Sigmoid colon (tissue), 7 donors: ENCODE data around the gene TACR1. TPM values are rescaled to one million over a fixed set of nuclear protein-coding genes. Genes with fewer than 3 reads are reported as not detected.

Source experiments
- DNase-seq: peaks from one replicate; pipeline ENCODE4 v3.0.0-alpha.2; 2019
- H3K27ac ChIP-seq, 4 donors: fragments of 200-600 bp; sonication (generic); one replicate each; pipeline ENCODE4 v1.5.1; 2016 to 2019; ENCODE audit warnings: mild to moderate bottlenecking in 1 of 4
- H3K27me3 ChIP-seq, 3 donors: fragments of 200-600 bp; sonication (generic); one replicate each; pipeline ENCODE4 v1.5.1; 2019; ENCODE audit warnings: mild to moderate bottlenecking in 1 of 3
- H3K36me3 ChIP-seq, 4 donors: fragments of 200-600 bp; sonication (generic); one replicate each; pipeline ENCODE4 v1.5.1; 2016 to 2019
- H3K4me1 ChIP-seq, 4 donors: fragments of 200-600 bp; sonication (generic); one replicate each; pipeline ENCODE4 v1.5.1; 2017 to 2019
- H3K4me3 ChIP-seq, 4 donors: fragments of 200-600 bp; sonication (generic); one replicate each; pipeline ENCODE4 v1.5.1; 2017 to 2019; ENCODE audit warnings: mild to moderate bottlenecking in 2 of 4, moderate library complexity in 1 of 4
- H3K9me3 ChIP-seq, 4 donors: fragments of 200-600 bp in 3 of 4; sonication (generic) in 3 of 4; one replicate each; pipeline versions ENCODE4 v1.5.1 to v1.6.1; 2013 to 2019
- EP300 ChIP-seq, 4 donors: sonication (generic); formaldehyde crosslinking; IDR thresholded peaks; one replicate each; pipeline ENCODE4 v1.6.1; 2017; ENCODE audit warnings: antibody characterized with exemption in 4 of 4
- POLR2A ChIP-seq, 2 donors: fragments of 450-650 bp; IDR thresholded peaks; one replicate each; pipeline ENCODE4 v1.6.1; 2016; ENCODE audit warnings: antibody characterized with exemption in 2 of 2, mild to moderate bottlenecking in 2 of 2, moderate library complexity in 2 of 2
- POLR2AphosphoS5 ChIP-seq, 4 donors: sonication (generic); formaldehyde crosslinking; IDR thresholded peaks; one replicate each; pipeline ENCODE4 v1.6.1; 2017; ENCODE audit warnings: antibody characterized with exemption in 4 of 4
- WGBS, 2 donors: extraction: QIAGEN DNeasy Blood & Tissue Kit; methylation state at CpG; one replicate each; pipeline ENCODE4 v1.1.7; 2013; 5-methylcytosine and 5-hydroxymethylcytosine counted together
- intact Hi-C: fragments of 100-400 bp; cut with DNase I; formaldehyde crosslinking; loops from one replicate; pipeline ENCODE4 v1.15.1; 2023
- polyA plus RNA-seq, 3 donors: library from polyadenylated mRNA; stranded (reverse); fragments of 200-250 nt; gene quantifications; one replicate each; pipeline ENCODE4 v1.2.3, GENCODE V29; 2013
- total RNA-seq, 4 donors: library from RNA; depleted of rRNA; stranded (reverse); fragments of >200 nt; gene quantifications; one replicate each; pipeline ENCODE4 v1.1.0, GENCODE V29; 2016
- TF ChIP-seq, protein P1 (sequence below), 4 experiments: fragments of 450-650 bp in 3 of 4; fragments of 200-600 bp in 1 of 4; IDR thresholded peaks; one replicate each; pipeline ENCODE4 v1.5.1; 2016 to 2019; ENCODE audit warnings: antibody characterized with exemption in 4 of 4, mild to moderate bottlenecking in 3 of 4, moderate library complexity in 2 of 4
- donor health status: healthy with polysubstance abuse.
- donor health status: Bipolar disorder and iron deficiency.
- donor health status: healthy.

TACR1 gene
- total and polyA plus RNA-seq, 7 donors = 0.22 to 2.5 (median 0.99) TPM; not detected in 2

DNA sequence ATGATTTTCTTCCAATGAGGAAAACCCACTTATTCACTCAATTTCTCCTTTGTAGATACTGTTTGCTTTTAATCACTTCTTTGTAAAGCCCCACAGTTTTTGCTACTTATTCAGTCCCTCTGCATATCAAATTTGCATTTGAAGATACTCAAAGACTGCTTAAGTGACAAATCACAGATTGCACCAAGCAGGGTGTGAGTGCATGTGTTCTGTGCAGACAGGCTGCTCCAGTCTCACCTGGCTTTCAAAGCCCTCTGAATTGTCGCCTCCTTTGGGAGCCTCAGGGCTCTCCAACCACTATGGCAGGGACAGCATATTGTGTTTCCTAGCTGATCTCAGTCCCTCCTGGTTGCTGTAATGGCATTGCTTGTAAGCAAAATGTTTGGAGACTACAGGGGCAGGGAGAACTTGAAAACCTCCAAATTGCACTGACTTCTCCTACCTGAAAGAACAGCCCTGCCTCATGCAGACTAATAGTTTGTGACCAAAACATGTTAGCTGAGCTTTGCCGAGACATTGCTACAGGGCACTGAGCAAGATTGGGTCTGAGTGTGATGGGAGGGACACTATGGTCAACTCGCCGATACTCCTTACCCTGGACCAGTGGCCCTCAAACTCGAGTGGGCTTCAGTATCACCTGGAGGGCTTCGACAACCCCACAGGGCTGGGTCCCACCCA is 144.0 kb downstream of the TACR1 start:
- intact Hi-C loops = no loop called here
- Histone ChIP-seq H3K36me3 (no peaks in the 10 kb centered on the region), H3K27ac (no peak overlapping the region), H3K4me1 (no peaks in the 10 kb centered on the region), H3K27me3 (no peaks in the 10 kb centered on the region), H3K4me3 (no peak overlapping the region), H3K9me3 (no peaks in the 10 kb centered on the region)
- DNase-seq = no peak
- WGBS, 2 donors = 86 to 88% methylated on average over 6 of the region's 6 CpGs
- TF ChIP-seq POLR2AphosphoS5 (IDR thresholded peaks at IDR 0.05) = no peak
- TF ChIP-seq, protein P1, sequence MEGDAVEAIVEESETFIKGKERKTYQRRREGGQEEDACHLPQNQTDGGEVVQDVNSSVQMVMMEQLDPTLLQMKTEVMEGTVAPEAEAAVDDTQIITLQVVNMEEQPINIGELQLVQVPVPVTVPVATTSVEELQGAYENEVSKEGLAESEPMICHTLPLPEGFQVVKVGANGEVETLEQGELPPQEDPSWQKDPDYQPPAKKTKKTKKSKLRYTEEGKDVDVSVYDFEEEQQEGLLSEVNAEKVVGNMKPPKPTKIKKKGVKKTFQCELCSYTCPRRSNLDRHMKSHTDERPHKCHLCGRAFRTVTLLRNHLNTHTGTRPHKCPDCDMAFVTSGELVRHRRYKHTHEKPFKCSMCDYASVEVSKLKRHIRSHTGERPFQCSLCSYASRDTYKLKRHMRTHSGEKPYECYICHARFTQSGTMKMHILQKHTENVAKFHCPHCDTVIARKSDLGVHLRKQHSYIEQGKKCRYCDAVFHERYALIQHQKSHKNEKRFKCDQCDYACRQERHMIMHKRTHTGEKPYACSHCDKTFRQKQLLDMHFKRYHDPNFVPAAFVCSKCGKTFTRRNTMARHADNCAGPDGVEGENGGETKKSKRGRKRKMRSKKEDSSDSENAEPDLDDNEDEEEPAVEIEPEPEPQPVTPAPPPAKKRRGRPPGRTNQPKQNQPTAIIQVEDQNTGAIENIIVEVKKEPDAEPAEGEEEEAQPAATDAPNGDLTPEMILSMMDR (IDR thresholded peaks at IDR 0.05) = no peak
- TF ChIP-seq POLR2A (IDR thresholded peaks at IDR 0.05) = no peak
- no peak for TF ChIP-seq EP300 (IDR thresholded peaks at IDR 0.05)

DNA sequence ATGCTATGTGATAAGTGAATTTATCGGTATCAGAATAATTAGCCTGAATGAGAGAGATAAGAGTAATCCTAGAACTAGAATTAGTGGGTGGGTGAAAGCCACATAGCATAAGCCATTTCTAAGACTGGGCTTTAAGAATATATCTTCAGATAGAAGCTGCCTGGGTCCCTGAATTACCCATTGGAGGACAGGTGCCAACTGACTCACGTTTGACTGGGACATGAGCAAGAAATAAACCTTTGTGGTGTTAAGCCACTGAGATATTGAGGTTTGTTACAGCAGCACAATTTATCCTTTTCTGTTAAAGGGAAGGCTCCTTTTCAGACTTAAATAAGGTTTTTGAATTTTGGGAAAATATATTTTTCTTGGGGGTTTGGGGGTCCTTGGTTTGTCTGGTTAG is 145.0 kb downstream of the TACR1 start:
- no peaks in the 10 kb centered on the region for H3K9me3 ChIP-seq
- DNase-seq = no peak
- no peaks in the 10 kb centered on the region for H3K27me3 ChIP-seq
- H3K36me3 ChIP-seq = no peaks in the 10 kb centered on the region
- 71 to 88% methylated on average over 2 of the region's 2 CpGs for WGBS, 2 donors
- TF ChIP-seq EP300 (IDR thresholded peaks at IDR 0.05) = no peak
- TF ChIP-seq POLR2A (IDR thresholded peaks at IDR 0.05) = no peak
- TF ChIP-seq, protein P1 (IDR thresholded peaks at IDR 0.05) = no peak
- no peak for TF ChIP-seq POLR2AphosphoS5 (IDR thresholded peaks at IDR 0.05)
- H3K27ac ChIP-seq = no peak overlapping the region
- no peak overlapping the region for H3K4me3 ChIP-seq
- intact Hi-C loops = no loop called here
- no peaks in the 10 kb centered on the region for H3K4me1 ChIP-seq

GRCh38 chr2:75053484-75054112 is 145.7 kb downstream of the TACR1 start:
- Histone ChIP-seq H3K9me3 (no peaks in the 10 kb centered on the region), H3K27ac (no peak overlapping the region), H3K4me1 (peaks cover 0 to 3% (median 2%) of the 10 kb centered on the region in 4 donors), H3K4me3 (no peak overlapping the region), H3K36me3 (no peaks in the 10 kb centered on the region), H3K27me3 (no peaks in the 10 kb centered on the region)
- WGBS, 2 donors = 44 to 67% methylated on average over 7 of the region's 7 CpGs
- no peak for DNase-seq
- intact Hi-C loops = no loop called here
- TF ChIP-seq POLR2AphosphoS5 (IDR thresholded peaks at IDR 0.05) = no peak
- TF ChIP-seq, protein P1 (IDR thresholded peaks at IDR 0.05) = peak in 3 of 4 experiments; percentile 37 to 64 (median 53)

DNA sequence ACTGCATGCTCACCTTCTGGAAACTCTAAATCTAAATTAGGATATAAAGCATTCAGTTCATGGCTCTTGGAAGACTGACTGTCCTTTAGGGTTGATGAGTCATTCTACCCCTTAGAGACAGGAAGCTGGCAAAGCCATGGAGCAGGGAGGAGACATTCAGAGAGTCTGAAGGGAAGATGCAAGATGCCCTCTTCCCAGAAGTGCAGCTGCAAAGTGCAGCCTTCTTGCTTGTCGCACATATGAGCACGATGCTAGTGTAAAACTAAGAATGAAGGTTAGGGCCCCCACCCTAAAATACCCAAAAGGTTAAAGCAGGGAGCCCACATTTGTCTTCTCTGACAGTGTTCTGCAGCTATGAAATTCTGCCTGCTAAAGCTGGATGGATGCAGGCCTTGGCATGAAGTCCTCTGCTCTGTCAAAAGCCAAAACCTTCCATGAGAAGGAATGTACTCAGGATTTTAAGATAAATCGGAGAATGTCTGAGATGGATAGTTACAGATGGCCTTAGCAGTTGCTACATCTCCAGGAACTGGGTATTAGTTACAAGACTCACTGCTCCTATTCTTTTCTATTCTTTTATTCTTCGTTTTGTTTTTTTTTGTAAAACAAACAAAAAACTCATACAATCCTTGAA is 151.2 kb downstream of the TACR1 start:
- DNase-seq = no peak
- no peak overlapping the region for H3K4me3 ChIP-seq
- peaks cover 0 to 43% (median 31%) of the 10 kb centered on the region in 4 donors for H3K4me1 ChIP-seq
- no peaks in the 10 kb centered on the region for H3K36me3 ChIP-seq
- no peaks in the 10 kb centered on the region for H3K27me3 ChIP-seq
- no peaks in the 10 kb centered on the region for H3K9me3 ChIP-seq
- TF ChIP-seq EP300 (IDR thresholded peaks at IDR 0.05) (no peak), POLR2AphosphoS5 (IDR thresholded peaks at IDR 0.05) (peak in 1 of 4 donors; percentile 30)
- intact Hi-C loops = no loop called here
- WGBS, 2 donors = 84% methylated on average over 4 of the region's 4 CpGs
- H3K27ac ChIP-seq = peak overlapping the region in 3 of 4 donors; percentile 12 to 55 (median 33)
